OCI-LY1 (cell line): Measurements from ENCODE around the gene INPP5A.

Experiments used
- EZH2 ChIP-seq: fragments of 200-600 bp; sonication (generic), shearing (Covaris generic); IDR thresholded peaks from 2 replicates; pipeline ENCODE4 v1.8.0; 2017; ENCODE audit warnings: borderline replicate concordance, mixed run types, mild to moderate bottlenecking, antibody characterized with exemption, low read length, moderate library complexity, mixed read lengths
- TF ChIP-seq, protein P1 (sequence below): fragments of 200-600 bp; sonication (generic), shearing (Covaris generic); IDR thresholded peaks from 2 replicates; pipeline ENCODE4 v1.5.1; 2017; ENCODE audit warnings: mild to moderate bottlenecking, antibody characterized with exemption, low read length, moderate library complexity, mixed read lengths

DNA sequence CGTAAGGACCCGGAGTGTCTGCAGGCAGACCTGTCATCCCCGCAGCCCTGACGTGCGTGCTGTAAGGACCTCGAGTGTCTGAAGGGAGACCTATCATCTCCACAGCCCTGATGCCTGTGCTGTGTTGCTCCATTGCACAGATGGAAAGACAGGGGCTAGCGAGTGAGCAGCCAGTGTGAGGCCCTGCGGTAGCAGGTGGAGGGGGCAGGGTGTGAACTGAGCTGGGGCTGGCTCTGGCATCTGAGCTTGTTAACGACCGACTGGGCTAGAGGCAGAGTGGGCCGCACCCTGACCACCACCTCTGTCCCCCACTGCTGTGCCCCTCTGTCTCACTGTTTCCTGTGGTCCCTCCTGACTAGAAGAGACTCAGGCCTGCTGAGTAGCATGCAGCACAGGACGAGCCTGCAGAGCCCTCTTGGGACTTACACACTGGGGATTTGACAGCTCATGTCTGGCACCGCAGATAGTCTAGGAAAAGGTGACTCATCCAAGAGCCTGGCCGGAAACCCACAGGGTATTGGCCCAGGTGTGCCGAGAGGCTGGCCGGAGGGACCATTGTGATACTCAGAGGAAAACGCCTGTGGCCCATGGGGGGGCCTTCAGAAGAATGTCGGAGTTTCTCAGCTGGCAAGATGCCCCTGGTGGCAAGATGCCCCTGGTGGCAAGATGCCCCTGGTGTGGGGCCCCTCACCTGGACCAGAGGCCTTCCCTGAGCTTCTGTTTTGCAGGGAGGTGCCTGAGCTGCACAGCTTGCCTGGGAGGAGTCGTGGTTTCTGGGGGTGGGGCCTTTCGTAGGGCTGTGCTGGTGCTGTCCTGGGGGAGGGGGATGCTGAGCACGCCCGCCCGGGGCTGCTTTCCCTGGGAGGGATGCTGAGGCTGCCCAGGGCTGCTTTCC, 34.3 kb downstream of the INPP5A start:
- TF ChIP-seq, protein P1, sequence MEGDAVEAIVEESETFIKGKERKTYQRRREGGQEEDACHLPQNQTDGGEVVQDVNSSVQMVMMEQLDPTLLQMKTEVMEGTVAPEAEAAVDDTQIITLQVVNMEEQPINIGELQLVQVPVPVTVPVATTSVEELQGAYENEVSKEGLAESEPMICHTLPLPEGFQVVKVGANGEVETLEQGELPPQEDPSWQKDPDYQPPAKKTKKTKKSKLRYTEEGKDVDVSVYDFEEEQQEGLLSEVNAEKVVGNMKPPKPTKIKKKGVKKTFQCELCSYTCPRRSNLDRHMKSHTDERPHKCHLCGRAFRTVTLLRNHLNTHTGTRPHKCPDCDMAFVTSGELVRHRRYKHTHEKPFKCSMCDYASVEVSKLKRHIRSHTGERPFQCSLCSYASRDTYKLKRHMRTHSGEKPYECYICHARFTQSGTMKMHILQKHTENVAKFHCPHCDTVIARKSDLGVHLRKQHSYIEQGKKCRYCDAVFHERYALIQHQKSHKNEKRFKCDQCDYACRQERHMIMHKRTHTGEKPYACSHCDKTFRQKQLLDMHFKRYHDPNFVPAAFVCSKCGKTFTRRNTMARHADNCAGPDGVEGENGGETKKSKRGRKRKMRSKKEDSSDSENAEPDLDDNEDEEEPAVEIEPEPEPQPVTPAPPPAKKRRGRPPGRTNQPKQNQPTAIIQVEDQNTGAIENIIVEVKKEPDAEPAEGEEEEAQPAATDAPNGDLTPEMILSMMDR = no peak
- no peak for TF ChIP-seq EZH2
